SK-N-SH (cell line): ENCODE data around the gene TACR2. TPM values are rescaled to one million over a fixed set of nuclear protein-coding genes. Genes with fewer than 3 reads are reported as not detected.
A peak's percentile ranks its signal among the peaks of the same experiment; 100 is the strongest.

Source experiments
- CTCF ChIA-PET: fragments of 300-600, 350-600 bp; formaldehyde crosslinking; extraction: SDS; loops from one replicate; lab custom pipeline; 2021; lab: Yijun Ruan, JAX
- POLR2A ChIA-PET: fragments of 350-600 bp; sonication (Branson Sonifier 250); formaldehyde crosslinking; extraction: SDS; loops from one replicate; lab custom pipeline; 2020; ENCODE audit warnings: antibody characterized with exemption, inconsistent platforms; lab: Yijun Ruan, JAX
- DNase-seq: peaks from one replicate; pipeline ENCODE4 v3.0.0; 2012
- H2AFZ ChIP-seq: fragments of 200-600 bp; sonication (generic); 2 replicates; pipeline ENCODE4 v1.8.1; 2016; ENCODE audit warnings: antibody characterized with exemption, mild to moderate bottlenecking, low read depth
- H3F3A ChIP-seq: fragments of 200-600 bp; sonication (generic); replicated peaks from 2 replicates; pipeline ENCODE3; 2016; ENCODE audit warnings: antibody characterized with exemption, mild to moderate bottlenecking; ENCODE audit not compliant: insufficient read depth
- H3K27ac ChIP-seq, 2 experiments: fragments of 200-500 bp in 1 of 2; fragments of 200-600 bp in 1 of 2; sonication (Bioruptor generic) in 1 of 2; sonication (generic), shearing (Covaris generic) in 1 of 2; 2 replicates each; pipeline versions ENCODE4 v1.5.1 to v1.6.1; 2014 to 2016; ENCODE audit warnings: low read depth in 2 of 2, inconsistent platforms in 1 of 2, low read length in 1 of 2, mild to moderate bottlenecking in 1 of 2, mixed read lengths in 1 of 2
- H3K27me3 ChIP-seq: fragments of 200-600 bp; sonication (generic), shearing (Covaris generic); 2 replicates; pipeline ENCODE4 v1.6.1; 2016; ENCODE audit warnings: mixed run types; ENCODE audit not compliant: insufficient read depth
- H3K36me3 ChIP-seq, 2 experiments: fragments of 200-500 bp in 1 of 2; fragments of 200-600 bp in 1 of 2; sonication (Bioruptor generic) in 1 of 2; sonication (generic) in 1 of 2; replicated peaks in 1 of 2; 2 replicates each; pipeline versions ENCODE3 to v1.5.1; 2014 to 2016; ENCODE audit warnings: low read length in 1 of 2, mild to moderate bottlenecking in 1 of 2; ENCODE audit not compliant: insufficient read depth in 2 of 2, control insufficient read depth in 1 of 2
- H3K4me1 ChIP-seq, 2 experiments: fragments of 200-500 bp in 1 of 2; fragments of 200-600 bp in 1 of 2; sonication (Bioruptor generic) in 1 of 2; sonication (generic), shearing (Covaris generic) in 1 of 2; 2 replicates each; pipeline versions ENCODE4 v1.5.1 to v1.6.1; 2014 to 2016; ENCODE audit warnings: low read depth in 1 of 2, low read length in 1 of 2, mixed run types in 1 of 2; ENCODE audit not compliant: insufficient read depth in 2 of 2, control insufficient read depth in 1 of 2
- H3K4me2 ChIP-seq: fragments of 200-600 bp; sonication (generic), shearing (Covaris generic); 2 replicates; pipeline ENCODE4 v1.6.1; 2017; ENCODE audit warnings: mixed run types
- H3K4me3 ChIP-seq, 2 experiments: fragments of 200-500 bp in 1 of 2; fragments of 200-600 bp in 1 of 2; sonication (Bioruptor generic) in 1 of 2; sonication (generic), shearing (Covaris generic) in 1 of 2; 2 replicates each; pipeline versions ENCODE4 v1.5.1 to v1.8.1; 2014 to 2016; ENCODE audit warnings: low read depth in 2 of 2, inconsistent platforms in 1 of 2, low read length in 1 of 2, mild to moderate bottlenecking in 1 of 2, mixed read lengths in 1 of 2, moderate library complexity in 1 of 2
- H3K79me2 ChIP-seq: fragments of 200-600 bp; sonication (generic); 2 replicates; pipeline ENCODE4 v1.8.1; 2017; ENCODE audit warnings: mild to moderate bottlenecking; ENCODE audit not compliant: insufficient read depth
- H3K9ac ChIP-seq: fragments of 200-600 bp; sonication (generic); 2 replicates; pipeline ENCODE4 v1.6.1; 2017; ENCODE audit warnings: mixed run types
- H3K9me2 ChIP-seq: fragments of 200-600 bp; sonication (generic); 2 replicates; pipeline ENCODE4 v1.6.1; 2017; ENCODE audit warnings: mixed run types
- H3K9me3 ChIP-seq: fragments of 200-600 bp; sonication (generic); 2 replicates; pipeline ENCODE4 v1.6.1; 2017; ENCODE audit warnings: mixed run types, mild to moderate bottlenecking, moderate library complexity
- H4K20me1 ChIP-seq: fragments of 200-600 bp; sonication (generic); 2 replicates; pipeline ENCODE4 v1.6.1; 2017; ENCODE audit warnings: mild to moderate bottlenecking, mixed run types; ENCODE audit not compliant: insufficient read depth
- CHD2 ChIP-seq: fragments of 150-350 bp; IDR thresholded peaks from 2 replicates; pipeline ENCODE4 v1.6.1; 2018; ENCODE audit warnings: low read length; ENCODE audit not compliant: partially characterized antibody
- FOXJ3 ChIP-seq: sonication (generic); formaldehyde crosslinking; IDR thresholded peaks from 2 replicates; pipeline ENCODE4 v1.5.1; 2020; ENCODE audit warnings: mild to moderate bottlenecking, missing genetic modification reagents
- FOXM1 ChIP-seq: IDR thresholded peaks from 2 replicates; pipeline ENCODE4 v1.4.0; 2012; ENCODE audit warnings: low read depth, mild to moderate bottlenecking
- GABPA ChIP-seq: IDR thresholded peaks from 2 replicates; pipeline ENCODE4 v1.4.0; 2012; ENCODE audit warnings: low read depth, mild to moderate bottlenecking
- JUND ChIP-seq: IDR thresholded peaks from 2 replicates; pipeline ENCODE4 v1.4.0; 2012
- NRF1 ChIP-seq: IDR thresholded peaks from 2 replicates; pipeline ENCODE4 v1.6.1; 2012; ENCODE audit warnings: low read depth, mild to moderate bottlenecking, low read length
- POLR2AphosphoS5 ChIP-seq: IDR thresholded peaks from 2 replicates; pipeline ENCODE4 v1.6.1; 2012; ENCODE audit warnings: low read depth, low read length
- RCOR1 ChIP-seq: fragments of 150-350 bp; IDR thresholded peaks from 2 replicates; pipeline ENCODE4 v1.6.1; 2017; ENCODE audit warnings: antibody characterized with exemption, low read length
- RFX5 ChIP-seq: IDR thresholded peaks from 2 replicates; pipeline ENCODE4 v1.6.1; 2012; ENCODE audit warnings: mild to moderate bottlenecking, improper control_type of control experiment, low read length
- RXRA ChIP-seq: IDR thresholded peaks from 2 replicates; pipeline ENCODE4 v1.4.0; 2012; ENCODE audit warnings: low read depth, mild to moderate bottlenecking, borderline replicate concordance
- TAF1 ChIP-seq: IDR thresholded peaks from 2 replicates; pipeline ENCODE4 v1.6.1; 2012; ENCODE audit warnings: low read depth, mild to moderate bottlenecking, low read length, moderate library complexity, borderline replicate concordance
- TCF12 ChIP-seq: IDR thresholded peaks from 2 replicates; pipeline ENCODE4 v1.4.0; 2012
- TEAD4 ChIP-seq: IDR thresholded peaks from 2 replicates; pipeline ENCODE4 v1.4.0; 2012; ENCODE audit warnings: mild to moderate bottlenecking, borderline replicate concordance; ENCODE audit not compliant: insufficient read depth
- YY1 ChIP-seq: IDR thresholded peaks from 2 replicates; pipeline ENCODE4 v1.4.0; 2012; ENCODE audit warnings: low read depth, mild to moderate bottlenecking
- WGBS: methylation state at CpG from one replicate; pipeline ENCODE4 v1.1.6; 2017; ENCODE audit warnings: low lambda C conversion rate; 5-methylcytosine and 5-hydroxymethylcytosine counted together
- polyA plus RNA-seq, 3 experiments: library from polyadenylated mRNA; depleted of rRNA; stranded (reverse); fragments of >200 nt; gene quantifications; 2 replicates each; pipeline ENCODE4 v1.2.3, GENCODE V29; 2012
- TF ChIP-seq, protein P1 (sequence below): fragments of 150-350 bp; IDR thresholded peaks from 2 replicates; pipeline ENCODE4 v1.6.1; 2017; ENCODE audit warnings: antibody characterized with exemption, low read length, low read depth, borderline replicate concordance
- TF ChIP-seq, protein P2 (sequence below): fragments of 200-600 bp; sonication (generic); IDR thresholded peaks from 2 replicates; pipeline ENCODE4 v1.6.1; 2017; ENCODE audit warnings: antibody characterized with exemption, mild to moderate bottlenecking, moderate library complexity
- TF ChIP-seq, protein P3 (sequence below): IDR thresholded peaks from 2 replicates; pipeline ENCODE4; 2012
- TF ChIP-seq, protein P4 (sequence below): IDR thresholded peaks from 2 replicates; pipeline ENCODE4 v1.4.0; 2012; ENCODE audit warnings: low read depth

Gene TACR2
- polyA plus RNA-seq, 1 of the 3 experiments (the other 2 are of a cell fraction): 0.02 TPM

DNA sequence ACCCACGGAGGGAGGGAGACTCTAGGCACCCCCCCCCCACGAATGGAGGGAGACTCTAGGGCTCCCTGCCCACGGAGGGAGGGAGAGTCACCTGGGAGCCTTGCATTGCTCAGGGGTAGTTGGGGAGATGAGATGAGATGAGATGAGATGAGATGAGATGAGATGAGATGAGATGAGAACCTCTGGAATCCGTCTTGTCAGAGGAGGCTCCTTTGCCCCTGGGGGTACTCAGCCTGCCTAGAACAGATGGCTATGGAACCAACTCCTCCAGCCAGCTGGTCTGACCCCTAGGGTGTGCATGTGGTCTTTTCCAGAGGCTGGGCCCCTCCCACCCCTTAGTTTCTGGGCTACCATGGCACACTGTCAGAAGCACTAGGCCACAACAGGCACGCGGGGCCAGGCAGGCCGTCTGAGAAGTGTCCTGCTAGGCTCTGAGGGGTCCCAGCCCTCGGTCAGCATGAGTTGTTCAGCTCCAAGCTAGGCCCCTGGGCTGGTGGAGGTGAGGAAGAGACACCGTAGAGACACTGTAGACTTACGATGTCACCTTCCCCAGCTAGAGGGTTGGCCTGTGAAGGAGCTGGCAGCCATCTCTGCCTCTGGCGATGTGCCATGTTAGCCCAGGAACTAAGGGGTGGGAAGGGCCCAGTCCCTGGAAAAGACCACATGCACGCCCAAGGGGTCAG lies 43.3 kb upstream of the TACR2 start:
- DNase-seq: peak; percentile 39
- H3F3A ChIP-seq: no peaks in the 10 kb centered on the region
- H3K4me3 ChIP-seq: no peak overlapping the region
- WGBS: 80% methylated on average over 5 of the region's 12 CpGs
- TF ChIP-seq RCOR1 (no peak), FOXJ3 (CRISPR knock-in tag) (no peak), JUND (no peak), TCF12 (no peak), GABPA (no peak), YY1 (no peak), RXRA (no peak)
- TF ChIP-seq, protein P1, sequence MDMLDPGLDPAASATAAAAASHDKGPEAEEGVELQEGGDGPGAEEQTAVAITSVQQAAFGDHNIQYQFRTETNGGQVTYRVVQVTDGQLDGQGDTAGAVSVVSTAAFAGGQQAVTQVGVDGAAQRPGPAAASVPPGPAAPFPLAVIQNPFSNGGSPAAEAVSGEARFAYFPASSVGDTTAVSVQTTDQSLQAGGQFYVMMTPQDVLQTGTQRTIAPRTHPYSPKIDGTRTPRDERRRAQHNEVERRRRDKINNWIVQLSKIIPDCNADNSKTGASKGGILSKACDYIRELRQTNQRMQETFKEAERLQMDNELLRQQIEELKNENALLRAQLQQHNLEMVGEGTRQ: no peak
- H3K9me2 ChIP-seq: no peaks in the 10 kb centered on the region
- H3K27ac ChIP-seq: peak overlapping the region in 1 of 2 experiments; percentile 22; a peak in 1 of 4 replicates
- H3K79me2 ChIP-seq: no peaks in the 10 kb centered on the region
- ChIA-PET CTCF (no interaction called here), POLR2A (no interaction called here)
- no peaks in the 10 kb centered on the region for H3K27me3 ChIP-seq
- H4K20me1 ChIP-seq: no peaks in the 10 kb centered on the region
- no peaks in the 10 kb centered on the region for H3K9me3 ChIP-seq
- no peak overlapping the region for H3K9ac ChIP-seq
- H3K4me1 ChIP-seq: peaks cover 0 to 18% of the 10 kb centered on the region in 2 experiments; a peak in 1 of 4 replicates
- no peaks in the 10 kb centered on the region for H3K36me3 ChIP-seq
- H3K4me2 ChIP-seq: no peak overlapping the region
- no peak overlapping the region for H2AFZ ChIP-seq

DNA sequence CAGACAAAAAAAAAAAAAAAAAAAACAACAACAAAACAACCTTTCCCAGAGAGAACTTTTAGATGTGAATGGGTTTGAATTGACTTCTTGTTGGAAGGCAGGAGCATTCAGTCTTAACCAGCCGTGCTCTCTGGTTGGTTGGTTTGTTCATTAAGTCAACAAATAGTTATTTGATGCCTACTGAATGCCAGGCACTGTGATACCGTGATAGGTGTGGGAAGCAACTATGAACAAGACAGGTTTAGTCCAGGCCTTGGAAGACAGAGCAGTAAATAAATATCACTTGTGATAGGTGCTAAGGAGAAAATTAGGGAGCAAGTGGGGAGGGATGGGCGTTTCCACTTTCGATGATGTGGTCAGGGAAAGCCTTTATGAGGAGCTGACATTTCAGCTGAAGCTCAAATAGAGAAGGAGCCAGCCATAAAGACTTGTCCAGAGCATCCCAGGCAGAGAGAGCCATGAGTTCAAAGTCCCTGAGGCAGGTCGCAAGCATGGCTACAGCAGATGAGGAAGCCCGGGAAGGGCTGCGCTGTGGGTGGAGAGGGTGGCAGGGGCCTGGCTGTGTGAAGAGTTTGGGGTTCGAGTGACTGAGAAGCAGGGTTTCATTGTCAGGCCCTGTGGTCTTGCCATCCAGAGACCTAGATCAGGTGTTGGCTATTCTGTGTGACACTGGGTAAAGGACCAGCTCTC lies 42.5 kb upstream of the TACR2 start:
- CTCF ChIA-PET: interaction anchor here (2.1 kb wide), 1 partner anchor 9 kb away, joined by 6 read pairs; no protein-coding TSS in a partner anchor
- Histone ChIP-seq H3K4me1 (peaks cover 0 to 15% of the 10 kb centered on the region in 2 experiments; a peak in 1 of 4 replicates), H3K9me2 (no peaks in the 10 kb centered on the region), H4K20me1 (no peaks in the 10 kb centered on the region), H3K79me2 (no peaks in the 10 kb centered on the region), H3K9ac (no peak overlapping the region), H2AFZ (no peak overlapping the region), H3K4me3 (no peak overlapping the region), H3K36me3 (no peaks in the 10 kb centered on the region), H3F3A (no peaks in the 10 kb centered on the region), H3K4me2 (no peak overlapping the region), H3K27me3 (no peaks in the 10 kb centered on the region), H3K9me3 (no peaks in the 10 kb centered on the region), H3K27ac (no peak overlapping the region)
- WGBS: 71% methylated on average over 8 of the region's 8 CpGs
- no peak for DNase-seq
- POLR2A ChIA-PET: no interaction called here
- TF ChIP-seq CHD2: no peak
- no peak for TF ChIP-seq FOXM1
- TF ChIP-seq TAF1: no peak
- no peak for TF ChIP-seq GABPA
- no peak for TF ChIP-seq RFX5
- TF ChIP-seq, protein P2, sequence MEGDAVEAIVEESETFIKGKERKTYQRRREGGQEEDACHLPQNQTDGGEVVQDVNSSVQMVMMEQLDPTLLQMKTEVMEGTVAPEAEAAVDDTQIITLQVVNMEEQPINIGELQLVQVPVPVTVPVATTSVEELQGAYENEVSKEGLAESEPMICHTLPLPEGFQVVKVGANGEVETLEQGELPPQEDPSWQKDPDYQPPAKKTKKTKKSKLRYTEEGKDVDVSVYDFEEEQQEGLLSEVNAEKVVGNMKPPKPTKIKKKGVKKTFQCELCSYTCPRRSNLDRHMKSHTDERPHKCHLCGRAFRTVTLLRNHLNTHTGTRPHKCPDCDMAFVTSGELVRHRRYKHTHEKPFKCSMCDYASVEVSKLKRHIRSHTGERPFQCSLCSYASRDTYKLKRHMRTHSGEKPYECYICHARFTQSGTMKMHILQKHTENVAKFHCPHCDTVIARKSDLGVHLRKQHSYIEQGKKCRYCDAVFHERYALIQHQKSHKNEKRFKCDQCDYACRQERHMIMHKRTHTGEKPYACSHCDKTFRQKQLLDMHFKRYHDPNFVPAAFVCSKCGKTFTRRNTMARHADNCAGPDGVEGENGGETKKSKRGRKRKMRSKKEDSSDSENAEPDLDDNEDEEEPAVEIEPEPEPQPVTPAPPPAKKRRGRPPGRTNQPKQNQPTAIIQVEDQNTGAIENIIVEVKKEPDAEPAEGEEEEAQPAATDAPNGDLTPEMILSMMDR: no peak
- no peak for TF ChIP-seq POLR2AphosphoS5
- TF ChIP-seq, protein P3, sequence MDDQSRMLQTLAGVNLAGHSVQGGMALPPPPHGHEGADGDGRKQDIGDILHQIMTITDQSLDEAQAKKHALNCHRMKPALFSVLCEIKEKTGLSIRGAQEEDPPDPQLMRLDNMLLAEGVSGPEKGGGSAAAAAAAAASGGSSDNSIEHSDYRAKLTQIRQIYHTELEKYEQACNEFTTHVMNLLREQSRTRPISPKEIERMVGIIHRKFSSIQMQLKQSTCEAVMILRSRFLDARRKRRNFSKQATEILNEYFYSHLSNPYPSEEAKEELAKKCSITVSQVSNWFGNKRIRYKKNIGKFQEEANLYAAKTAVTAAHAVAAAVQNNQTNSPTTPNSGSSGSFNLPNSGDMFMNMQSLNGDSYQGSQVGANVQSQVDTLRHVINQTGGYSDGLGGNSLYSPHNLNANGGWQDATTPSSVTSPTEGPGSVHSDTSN: no peak
- TF ChIP-seq, protein P4, sequence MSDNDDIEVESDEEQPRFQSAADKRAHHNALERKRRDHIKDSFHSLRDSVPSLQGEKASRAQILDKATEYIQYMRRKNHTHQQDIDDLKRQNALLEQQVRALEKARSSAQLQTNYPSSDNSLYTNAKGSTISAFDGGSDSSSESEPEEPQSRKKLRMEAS: no peak
- TF ChIP-seq, protein P1: no peak
- TF ChIP-seq NRF1: no peak
- no peak for TF ChIP-seq TEAD4
